Measurements from ENCODE around the gene RTN4. TPM values are rescaled to one million over a fixed set of nuclear protein-coding genes. Genes with fewer than 3 reads are reported as not detected.
A peak's percentile ranks its signal among the peaks of the same experiment; 100 is the strongest.

The RTN4 gene
- polyA plus RNA-seq, 2 donors, result 116 to 121 TPM

DNA sequence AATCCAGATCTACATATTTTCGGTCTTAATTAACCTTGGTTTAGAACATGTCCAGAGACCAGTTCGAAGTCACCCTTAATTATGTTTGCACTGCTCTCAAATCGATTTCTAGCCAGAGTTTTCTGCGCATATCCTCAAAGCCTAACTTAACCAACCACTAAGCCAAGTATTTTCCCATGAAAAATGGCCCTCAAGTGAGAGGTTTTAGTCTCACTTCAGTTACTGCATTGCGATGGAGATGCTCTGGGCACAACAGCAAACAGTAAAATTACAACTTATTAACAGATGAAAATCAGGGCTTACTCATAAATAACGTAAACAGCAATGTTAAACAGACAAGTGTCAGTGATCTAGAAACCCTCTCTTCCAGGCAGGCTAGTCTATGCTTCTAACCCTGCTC is 4.5 kb downstream of the RTN4 start:
- 39 to 48% methylated on average over 6 of the region's 6 CpGs for WGBS, 2 donors
- H3K9me3 ChIP-seq (ENCODE audit: control insufficient read depth in 2 of 2, insufficient read depth in 1 of 2, low read depth in 1 of 2, low read length in 1 of 2), result no peaks in the 10 kb centered on the region
- peak overlapping the region in 1 of 2 donors; percentile 8 for H3K4me3 ChIP-seq (ENCODE audit: low read depth in 1 of 2, low read length in 2 of 2)
- H3K36me3 ChIP-seq (ENCODE audit: control insufficient read depth in 2 of 2, insufficient read depth in 2 of 2, low read length in 1 of 2), result no peaks in the 10 kb centered on the region
- H3K27ac ChIP-seq (ENCODE audit: low read depth in 2 of 2, low read length in 1 of 2), result no peak overlapping the region
- no peaks in the 10 kb centered on the region for H3K27me3 ChIP-seq (ENCODE audit: control insufficient read depth in 1 of 2, insufficient read depth in 2 of 2, low read length in 2 of 2)
- H3K4me1 ChIP-seq (ENCODE audit: control insufficient read depth in 2 of 2, insufficient read depth in 2 of 2, low read length in 1 of 2), result no peaks in the 10 kb centered on the region

DNA sequence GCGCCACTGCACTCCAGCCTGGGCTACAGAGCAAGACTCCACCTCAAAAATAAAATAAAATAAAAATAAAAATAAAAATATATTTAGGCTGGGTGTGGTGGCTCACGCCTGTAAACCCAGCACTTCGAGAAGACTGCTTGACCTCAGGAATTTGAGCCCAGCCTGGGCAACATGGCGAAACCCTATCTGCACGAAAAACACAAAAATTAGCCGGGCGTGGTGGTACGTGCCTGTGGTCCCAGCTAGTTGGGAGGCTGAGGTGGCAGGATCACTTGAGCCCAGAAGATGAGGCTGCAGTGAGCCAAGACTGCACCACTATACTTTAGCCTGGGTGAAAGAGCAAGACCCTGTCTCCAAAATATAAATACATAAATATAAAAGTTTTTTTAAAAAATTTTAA is 6.4 kb downstream of the RTN4 start:
- Histone ChIP-seq H3K27ac (ENCODE audit: low read depth in 2 of 2, low read length in 1 of 2) (no peak overlapping the region), H3K36me3 (ENCODE audit: control insufficient read depth in 2 of 2, insufficient read depth in 2 of 2, low read length in 1 of 2) (no peaks in the 10 kb centered on the region), H3K9me3 (ENCODE audit: control insufficient read depth in 2 of 2, insufficient read depth in 1 of 2, low read depth in 1 of 2, low read length in 1 of 2) (no peaks in the 10 kb centered on the region), H3K4me3 (ENCODE audit: low read depth in 1 of 2, low read length in 2 of 2) (no peak overlapping the region), H3K4me1 (ENCODE audit: control insufficient read depth in 2 of 2, insufficient read depth in 2 of 2, low read length in 1 of 2) (no peaks in the 10 kb centered on the region), H3K27me3 (ENCODE audit: control insufficient read depth in 1 of 2, insufficient read depth in 2 of 2, low read length in 2 of 2) (no peaks in the 10 kb centered on the region)
- 96 to 97% methylated on average over 8 of the region's 8 CpGs for WGBS, 2 donors

DNA sequence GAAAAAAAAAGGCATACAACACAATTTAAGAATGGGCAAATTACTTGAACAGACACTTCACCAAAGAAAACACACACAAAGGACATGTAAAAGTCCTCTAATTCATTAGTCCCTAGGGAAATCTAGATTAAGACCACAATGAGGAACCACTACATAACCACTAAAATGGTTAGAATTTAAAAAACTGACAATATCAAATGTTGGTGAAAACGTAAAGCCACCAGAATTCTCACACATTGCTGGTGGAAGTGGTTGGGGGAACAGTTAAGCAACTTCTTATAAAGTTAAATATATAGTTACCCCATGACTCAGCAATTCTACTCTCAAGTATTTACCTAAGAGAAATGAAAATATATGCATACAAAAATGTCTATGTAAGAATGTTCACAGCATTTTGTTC is 11.8 kb downstream of the RTN4 start:
- 76 to 78% methylated on average over 1 of the region's 1 CpG for WGBS, 2 donors
- H3K4me1 ChIP-seq (ENCODE audit: control insufficient read depth in 2 of 2, insufficient read depth in 2 of 2, low read length in 1 of 2), result no peaks in the 10 kb centered on the region
- H3K27ac ChIP-seq (ENCODE audit: low read depth in 2 of 2, low read length in 1 of 2), result no peak overlapping the region
- no peak overlapping the region for H3K4me3 ChIP-seq (ENCODE audit: low read depth in 1 of 2, low read length in 2 of 2)
- H3K27me3 ChIP-seq (ENCODE audit: control insufficient read depth in 1 of 2, insufficient read depth in 2 of 2, low read length in 2 of 2), result no peaks in the 10 kb centered on the region
- no peaks in the 10 kb centered on the region for H3K36me3 ChIP-seq (ENCODE audit: control insufficient read depth in 2 of 2, insufficient read depth in 2 of 2, low read length in 1 of 2)
- H3K9me3 ChIP-seq (ENCODE audit: control insufficient read depth in 2 of 2, insufficient read depth in 1 of 2, low read depth in 1 of 2, low read length in 1 of 2), result no peaks in the 10 kb centered on the region

DNA sequence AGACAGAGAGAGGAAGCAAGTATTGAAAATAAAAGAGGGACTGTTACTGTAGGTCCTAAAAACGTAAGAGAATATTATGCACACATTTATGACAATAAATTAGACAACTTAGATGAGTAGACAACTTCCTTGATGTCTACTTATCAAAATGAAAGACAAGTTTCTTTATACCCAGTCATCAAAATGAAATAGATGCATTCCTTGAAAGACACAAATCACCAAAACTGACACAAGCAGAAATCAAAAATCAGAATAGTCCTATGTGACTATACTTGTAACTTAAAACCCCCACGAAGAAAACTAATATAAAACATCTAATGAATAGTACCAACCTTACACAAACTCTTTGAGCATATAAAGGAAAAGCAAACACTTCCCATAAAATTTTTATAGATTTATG is 14.5 kb downstream of the RTN4 start:
- WGBS, 2 donors, result 63 to 82% methylated on average over 2 of the region's 2 CpGs
- H3K4me3 ChIP-seq (ENCODE audit: low read depth in 1 of 2, low read length in 2 of 2), result no peak overlapping the region
- H3K36me3 ChIP-seq (ENCODE audit: control insufficient read depth in 2 of 2, insufficient read depth in 2 of 2, low read length in 1 of 2), result no peaks in the 10 kb centered on the region
- H3K9me3 ChIP-seq (ENCODE audit: control insufficient read depth in 2 of 2, insufficient read depth in 1 of 2, low read depth in 1 of 2, low read length in 1 of 2), result no peaks in the 10 kb centered on the region
- no peaks in the 10 kb centered on the region for H3K4me1 ChIP-seq (ENCODE audit: control insufficient read depth in 2 of 2, insufficient read depth in 2 of 2, low read length in 1 of 2)
- H3K27me3 ChIP-seq (ENCODE audit: control insufficient read depth in 1 of 2, insufficient read depth in 2 of 2, low read length in 2 of 2), result no peaks in the 10 kb centered on the region
- H3K27ac ChIP-seq (ENCODE audit: low read depth in 2 of 2, low read length in 1 of 2), result no peak overlapping the region

DNA sequence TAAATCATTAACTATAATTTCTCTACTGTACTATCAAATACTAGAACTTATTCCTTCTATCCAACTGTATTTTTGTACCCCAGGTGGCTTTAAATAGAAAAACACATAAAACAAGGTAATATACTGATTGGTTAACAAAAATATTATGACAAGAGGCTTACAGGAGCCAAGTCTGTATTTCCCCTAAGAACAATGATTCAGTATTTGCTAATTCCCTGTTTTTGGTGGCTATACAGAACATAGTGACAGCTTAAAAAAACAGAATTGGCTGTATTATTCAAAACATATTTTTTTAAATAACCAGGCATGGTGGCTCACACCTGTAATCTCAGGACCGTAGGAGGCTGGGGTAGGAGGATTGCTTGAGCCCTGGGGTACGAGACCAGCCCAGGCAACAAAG is 16.3 kb downstream of the RTN4 start:
- Histone ChIP-seq H3K27ac (ENCODE audit: low read depth in 2 of 2, low read length in 1 of 2) (no peak overlapping the region), H3K9me3 (ENCODE audit: control insufficient read depth in 2 of 2, insufficient read depth in 1 of 2, low read depth in 1 of 2, low read length in 1 of 2) (no peaks in the 10 kb centered on the region), H3K4me3 (ENCODE audit: low read depth in 1 of 2, low read length in 2 of 2) (no peak overlapping the region), H3K36me3 (ENCODE audit: control insufficient read depth in 2 of 2, insufficient read depth in 2 of 2, low read length in 1 of 2) (no peaks in the 10 kb centered on the region), H3K4me1 (ENCODE audit: control insufficient read depth in 2 of 2, insufficient read depth in 2 of 2, low read length in 1 of 2) (no peaks in the 10 kb centered on the region), H3K27me3 (ENCODE audit: control insufficient read depth in 1 of 2, insufficient read depth in 2 of 2, low read length in 2 of 2) (no peaks in the 10 kb centered on the region)
- WGBS, 2 donors, result 91 to 95% methylated on average over 2 of the region's 2 CpGs

DNA sequence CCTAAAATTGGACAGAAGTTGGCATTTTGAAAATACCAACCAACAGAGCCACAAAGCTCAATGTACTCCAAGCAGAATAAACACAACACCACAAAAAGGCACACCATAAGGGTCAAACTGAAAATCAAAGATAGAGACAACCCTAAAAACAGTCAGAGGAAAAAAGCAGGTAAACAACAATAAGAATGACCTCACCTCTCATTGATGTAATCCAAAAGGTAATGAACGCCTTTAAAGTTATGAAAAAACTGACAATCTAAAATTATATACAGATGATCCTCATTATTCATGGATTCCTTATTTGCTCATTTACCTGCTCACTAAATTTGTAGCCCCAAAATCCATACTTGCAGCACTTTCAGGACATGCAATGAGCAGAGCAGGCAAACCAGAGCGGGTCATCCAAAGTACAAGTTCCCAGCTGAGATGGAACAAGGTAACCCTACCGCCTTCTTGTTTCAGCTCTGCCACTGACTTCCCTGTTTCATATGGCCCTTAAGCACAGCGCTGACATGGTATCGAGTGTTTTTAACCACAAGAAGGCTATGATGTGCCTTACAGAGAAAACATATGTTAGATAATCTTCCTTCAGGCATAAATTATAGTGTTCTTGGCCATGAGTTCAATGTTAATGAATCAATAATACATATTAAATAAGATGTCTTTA is 17.0 kb downstream of the RTN4 start:
- WGBS, 2 donors, result 81% methylated on average over 5 of the region's 5 CpGs
- Histone ChIP-seq H3K9me3 (ENCODE audit: control insufficient read depth in 2 of 2, insufficient read depth in 1 of 2, low read depth in 1 of 2, low read length in 1 of 2) (no peaks in the 10 kb centered on the region), H3K27ac (ENCODE audit: low read depth in 2 of 2, low read length in 1 of 2) (peak overlapping the region in 1 of 2 donors; percentile 21), H3K36me3 (ENCODE audit: control insufficient read depth in 2 of 2, insufficient read depth in 2 of 2, low read length in 1 of 2) (no peaks in the 10 kb centered on the region), H3K4me1 (ENCODE audit: control insufficient read depth in 2 of 2, insufficient read depth in 2 of 2, low read length in 1 of 2) (no peaks in the 10 kb centered on the region), H3K27me3 (ENCODE audit: control insufficient read depth in 1 of 2, insufficient read depth in 2 of 2, low read length in 2 of 2) (no peaks in the 10 kb centered on the region), H3K4me3 (ENCODE audit: low read depth in 1 of 2, low read length in 2 of 2) (no peak overlapping the region)

DNA sequence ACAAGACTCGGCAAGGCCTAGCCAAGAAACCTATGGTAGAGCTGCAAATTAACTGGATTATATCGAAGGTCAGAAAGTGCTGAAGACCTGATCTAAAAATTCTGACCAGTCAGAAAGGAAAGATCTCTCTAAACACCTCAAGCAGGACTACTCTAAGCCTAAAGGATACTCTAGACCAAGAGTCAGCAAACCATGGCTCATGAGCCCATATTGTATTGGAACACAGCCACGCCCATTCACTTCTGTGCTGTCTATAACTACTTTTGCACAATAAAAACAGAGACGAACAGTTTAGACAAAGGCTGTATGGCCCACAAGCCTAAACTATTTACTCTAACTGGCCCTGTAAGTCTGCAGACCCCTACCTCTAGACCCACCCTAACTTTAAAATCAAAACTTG is 18.7 kb downstream of the RTN4 start:
- WGBS, 2 donors, result 80 to 88% methylated on average over 4 of the region's 4 CpGs

DNA sequence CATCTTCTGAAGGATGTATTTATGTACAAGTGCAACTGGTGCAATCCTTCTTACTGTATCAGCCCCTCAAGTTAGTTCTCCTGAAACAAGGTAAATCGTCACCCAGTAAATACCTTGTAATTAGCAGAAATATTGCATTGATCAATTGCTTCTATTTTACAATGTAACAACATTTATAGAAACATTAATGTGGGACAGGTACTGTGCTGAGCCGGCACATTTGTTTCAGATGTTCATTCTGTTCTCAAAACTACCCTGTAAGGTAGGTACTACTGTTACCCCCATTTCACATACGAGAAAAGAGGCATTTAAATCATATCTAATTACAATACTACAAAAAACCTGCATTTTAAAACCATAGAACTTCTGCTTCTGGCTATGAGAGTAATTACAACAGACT is 19.5 kb downstream of the RTN4 start:
- H3K36me3 ChIP-seq (ENCODE audit: control insufficient read depth in 2 of 2, insufficient read depth in 2 of 2, low read length in 1 of 2), result no peaks in the 10 kb centered on the region
- H3K4me3 ChIP-seq (ENCODE audit: low read depth in 1 of 2, low read length in 2 of 2), result no peak overlapping the region
- 83 to 86% methylated on average over 3 of the region's 3 CpGs for WGBS, 2 donors
- H3K27me3 ChIP-seq (ENCODE audit: control insufficient read depth in 1 of 2, insufficient read depth in 2 of 2, low read length in 2 of 2), result no peaks in the 10 kb centered on the region
- no peak overlapping the region for H3K27ac ChIP-seq (ENCODE audit: low read depth in 2 of 2, low read length in 1 of 2)
- no peaks in the 10 kb centered on the region for H3K9me3 ChIP-seq (ENCODE audit: control insufficient read depth in 2 of 2, insufficient read depth in 1 of 2, low read depth in 1 of 2, low read length in 1 of 2)
- no peaks in the 10 kb centered on the region for H3K4me1 ChIP-seq (ENCODE audit: control insufficient read depth in 2 of 2, insufficient read depth in 2 of 2, low read length in 1 of 2)

More for the DNA sequence above, 18.7 kb downstream of the RTN4 start:
- H3K36me3 ChIP-seq (ENCODE audit: control insufficient read depth in 2 of 2, insufficient read depth in 2 of 2, low read length in 1 of 2), result no peaks in the 10 kb centered on the region
- no peaks in the 10 kb centered on the region for H3K9me3 ChIP-seq (ENCODE audit: control insufficient read depth in 2 of 2, insufficient read depth in 1 of 2, low read depth in 1 of 2, low read length in 1 of 2)
- H3K4me1 ChIP-seq (ENCODE audit: control insufficient read depth in 2 of 2, insufficient read depth in 2 of 2, low read length in 1 of 2), result no peaks in the 10 kb centered on the region
- H3K4me3 ChIP-seq (ENCODE audit: low read depth in 1 of 2, low read length in 2 of 2), result no peak overlapping the region
- no peaks in the 10 kb centered on the region for H3K27me3 ChIP-seq (ENCODE audit: control insufficient read depth in 1 of 2, insufficient read depth in 2 of 2, low read length in 2 of 2)
- H3K27ac ChIP-seq (ENCODE audit: low read depth in 2 of 2, low read length in 1 of 2), result no peak overlapping the region

DNA sequence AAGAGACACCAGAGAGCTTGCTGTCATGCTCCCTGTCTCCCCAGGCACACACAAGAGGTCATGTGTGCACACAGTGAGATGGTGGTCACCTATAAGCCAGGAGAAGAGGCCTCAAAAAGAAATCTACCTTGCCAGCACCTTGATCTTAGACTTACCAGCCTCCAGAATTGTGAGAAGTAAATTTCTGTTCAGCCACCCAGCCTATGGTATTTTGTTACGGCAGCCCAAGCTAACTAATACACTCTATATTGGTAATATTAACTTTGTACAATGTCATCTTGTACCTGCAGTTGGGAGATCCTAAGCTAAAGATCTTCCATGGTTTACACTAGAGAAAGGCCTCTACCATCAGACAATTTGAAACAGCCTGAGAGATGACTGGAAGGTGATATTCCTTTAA is 21.2 kb downstream of the RTN4 start:
- no peak overlapping the region for H3K27ac ChIP-seq (ENCODE audit: low read depth in 2 of 2, low read length in 1 of 2)
- H3K4me1 ChIP-seq (ENCODE audit: control insufficient read depth in 2 of 2, insufficient read depth in 2 of 2, low read length in 1 of 2), result no peaks in the 10 kb centered on the region
- 96 to 100% methylated on average over 1 of the region's 1 CpG for WGBS, 2 donors

DNA sequence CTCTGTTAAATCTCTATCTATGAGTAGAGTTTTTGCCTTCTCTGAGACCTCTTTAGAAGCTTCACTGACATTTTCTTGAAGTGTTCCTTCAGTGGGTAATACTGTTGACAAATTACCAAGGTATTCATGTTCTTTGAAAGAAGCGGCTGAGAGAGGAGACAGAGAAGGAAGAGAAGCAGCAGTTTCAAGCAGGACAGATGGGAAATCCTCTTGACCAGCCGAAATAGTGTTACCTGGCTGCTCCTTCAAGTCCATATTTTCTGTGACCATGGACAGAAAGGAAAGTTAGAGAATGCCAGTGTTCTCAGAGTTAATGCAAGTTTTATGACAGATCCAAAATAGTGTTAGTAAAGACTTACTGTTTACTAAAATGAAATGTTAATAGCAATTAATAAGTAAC is 23.0 kb downstream of the RTN4 start:
- 84 to 87% methylated on average over 2 of the region's 2 CpGs for WGBS, 2 donors
- H3K4me1 ChIP-seq (ENCODE audit: control insufficient read depth in 2 of 2, insufficient read depth in 2 of 2, low read length in 1 of 2), result no peaks in the 10 kb centered on the region

More for the DNA sequence above, 21.2 kb downstream of the RTN4 start:
- Histone ChIP-seq H3K36me3 (ENCODE audit: control insufficient read depth in 2 of 2, insufficient read depth in 2 of 2, low read length in 1 of 2) (no peaks in the 10 kb centered on the region), H3K27me3 (ENCODE audit: control insufficient read depth in 1 of 2, insufficient read depth in 2 of 2, low read length in 2 of 2) (no peaks in the 10 kb centered on the region), H3K9me3 (ENCODE audit: control insufficient read depth in 2 of 2, insufficient read depth in 1 of 2, low read depth in 1 of 2, low read length in 1 of 2) (no peaks in the 10 kb centered on the region), H3K4me3 (ENCODE audit: low read depth in 1 of 2, low read length in 2 of 2) (no peak overlapping the region)

More for the DNA sequence above, 23.0 kb downstream of the RTN4 start:
- Histone ChIP-seq H3K27me3 (ENCODE audit: control insufficient read depth in 1 of 2, insufficient read depth in 2 of 2, low read length in 2 of 2) (no peaks in the 10 kb centered on the region), H3K9me3 (ENCODE audit: control insufficient read depth in 2 of 2, insufficient read depth in 1 of 2, low read depth in 1 of 2, low read length in 1 of 2) (no peaks in the 10 kb centered on the region), H3K36me3 (ENCODE audit: control insufficient read depth in 2 of 2, insufficient read depth in 2 of 2, low read length in 1 of 2) (no peaks in the 10 kb centered on the region), H3K4me3 (ENCODE audit: low read depth in 1 of 2, low read length in 2 of 2) (no peak overlapping the region), H3K27ac (ENCODE audit: low read depth in 2 of 2, low read length in 1 of 2) (no peak overlapping the region)
